Urothelium cell line (cell line): Measurements from ENCODE around the gene EYS.

Experiments used
- DNase-seq: peaks from one replicate; pipeline ENCODE4 v3.0.0; 2011; ENCODE audit warnings: low spot score, mixed read lengths
- FAIRE-seq: peaks from 2 replicates; lab custom pipeline; 2011; peaks lifted over from hg19 to GRCh38; lab: Jason Lieb, UNC

Gene EYS

GRCh38 chr6:64889144-64889543, 817.9 kb downstream of the EYS start:
- DNase-seq: no peak
- no peak for FAIRE-seq

GRCh38 chr6:64874776-64875175, 832.2 kb downstream of the EYS start:
- DNase-seq (no peak), FAIRE-seq (no peak)

GRCh38 chr6:64872633-64873032, 834.4 kb downstream of the EYS start:
- DNase-seq (no peak), FAIRE-seq (no peak)

- no peak for DNase-seq
- no peak for FAIRE-seq
Measured at GRCh38 chr6:64861039-64861651, 845.9 kb downstream of the EYS start.

GRCh38 chr6:64860203-64860602, 846.8 kb downstream of the EYS start:
- DNase-seq (no peak), FAIRE-seq (no peak)

GRCh38 chr6:64850121-64850520, 856.9 kb downstream of the EYS start:
- no peak for FAIRE-seq
- no peak for DNase-seq

GRCh38 chr6:64848467-64848866, 858.6 kb downstream of the EYS start:
- no peak for FAIRE-seq
- DNase-seq: no peak

- DNase-seq: no peak
- no peak for FAIRE-seq
Measured at GRCh38 chr6:64847396-64847795, 859.6 kb downstream of the EYS start.

- FAIRE-seq: no peak
- DNase-seq: no peak
Measured at GRCh38 chr6:64838726-64839125, 868.3 kb downstream of the EYS start.

GRCh38 chr6:64831680-64832079, 875.3 kb downstream of the EYS start:
- no peak for FAIRE-seq
- no peak for DNase-seq

GRCh38 chr6:64817525-64817924, 889.5 kb downstream of the EYS start:
- FAIRE-seq (no peak), DNase-seq (no peak)

- no peak for DNase-seq
- FAIRE-seq: no peak
Measured at GRCh38 chr6:64815718-64816117, 891.3 kb downstream of the EYS start.

- no peak for FAIRE-seq
- no peak for DNase-seq
Measured at GRCh38 chr6:64812138-64812537, 894.9 kb downstream of the EYS start.

- DNase-seq: no peak
- no peak for FAIRE-seq
Measured at GRCh38 chr6:64811119-64811518, 895.9 kb downstream of the EYS start.

- DNase-seq (no peak), FAIRE-seq (no peak)
Measured at GRCh38 chr6:64807785-64808184, 899.2 kb downstream of the EYS start.

GRCh38 chr6:64803470-64804166, 903.4 kb downstream of the EYS start:
- no peak for FAIRE-seq
- no peak for DNase-seq

- DNase-seq: no peak
- FAIRE-seq: no peak
Measured at GRCh38 chr6:64792534-64792933, 914.5 kb downstream of the EYS start.

- DNase-seq (no peak), FAIRE-seq (no peak)
Measured at GRCh38 chr6:64789476-64789875, 917.5 kb downstream of the EYS start.

- FAIRE-seq (no peak), DNase-seq (no peak)
Measured at GRCh38 chr6:64786736-64787135, 920.3 kb downstream of the EYS start.

GRCh38 chr6:64782877-64783276, 924.1 kb downstream of the EYS start:
- no peak for FAIRE-seq
- DNase-seq: no peak

GRCh38 chr6:64777941-64778785, 928.9 kb downstream of the EYS start:
- DNase-seq (no peak), FAIRE-seq (no peak)

GRCh38 chr6:64776359-64776758, 930.7 kb downstream of the EYS start:
- no peak for FAIRE-seq
- no peak for DNase-seq
